ENCODE measurements around the gene PDYN. TPM values are rescaled to one million over a fixed set of nuclear protein-coding genes. Genes with fewer than 3 reads are reported as not detected.

Gene PDYN
- total and polyA plus RNA-seq, 9 donors = not detected

Other genes starting within 250 kb of the PDYN start
- gene SIRPA, start 98.7 kb downstream of the PDYN start, total RNA-seq = 13.3 TPM
- 10 to 100 TPM; 20.5 to 28.4 (median 25.0) TPM for gene SIRPA, start 98.7 kb downstream of the PDYN start, polyA plus RNA-seq (ENCODE audit: insufficient read depth in 1 of 8, insufficient read length in 8 of 8, low replicate concordance in 1 of 8)
- gene STK35, start 107.8 kb upstream of the PDYN start, total RNA-seq = 5.8 TPM
- gene STK35, start 107.8 kb upstream of the PDYN start, polyA plus RNA-seq (ENCODE audit: insufficient read depth in 1 of 8, insufficient read length in 8 of 8, low replicate concordance in 1 of 8) = 10 to 100 TPM in 1 of 8 donors, 1 to 10 TPM in 7; 6.4 to 11.1 (median 8.3) TPM

Data from muscle of leg (tissue), 9 donors.